Caki2 (cell line): ENCODE measurements around the gene SLC66A2. TPM values are rescaled to one million over a fixed set of nuclear protein-coding genes. Genes with fewer than 3 reads are reported as not detected.

Experiments used
- DNase-seq: peaks from one replicate; pipeline ENCODE4 v3.0.0-alpha.2; 2015; ENCODE audit warnings: low read depth
- in situ Hi-C: cut with HindIII; loops from 2 replicates; pipeline ENCODE4 v1.10.0; 2016; ENCODE audit warnings: low sequenced_read_pairs, low pct_unique_long_range_greater_than_20kb, mixed read lengths
- total RNA-seq: library from RNA; depleted of rRNA; stranded (reverse); fragments of >200 nt; shearing (Covaris generic); gene quantifications from 2 replicates; pipeline ENCODE4 v1.2.3, GENCODE V29; 2014; ENCODE audit warnings: low replicate concordance

Gene SLC66A2
- total RNA-seq, 1 experiment from 2014 or later: 18.0 TPM

- in situ Hi-C loops: no loop called here
- DNase-seq: no peak
Observed at GRCh38 chr18:79928563-79928960, 22.9 kb downstream of the SLC66A2 start.

DNA sequence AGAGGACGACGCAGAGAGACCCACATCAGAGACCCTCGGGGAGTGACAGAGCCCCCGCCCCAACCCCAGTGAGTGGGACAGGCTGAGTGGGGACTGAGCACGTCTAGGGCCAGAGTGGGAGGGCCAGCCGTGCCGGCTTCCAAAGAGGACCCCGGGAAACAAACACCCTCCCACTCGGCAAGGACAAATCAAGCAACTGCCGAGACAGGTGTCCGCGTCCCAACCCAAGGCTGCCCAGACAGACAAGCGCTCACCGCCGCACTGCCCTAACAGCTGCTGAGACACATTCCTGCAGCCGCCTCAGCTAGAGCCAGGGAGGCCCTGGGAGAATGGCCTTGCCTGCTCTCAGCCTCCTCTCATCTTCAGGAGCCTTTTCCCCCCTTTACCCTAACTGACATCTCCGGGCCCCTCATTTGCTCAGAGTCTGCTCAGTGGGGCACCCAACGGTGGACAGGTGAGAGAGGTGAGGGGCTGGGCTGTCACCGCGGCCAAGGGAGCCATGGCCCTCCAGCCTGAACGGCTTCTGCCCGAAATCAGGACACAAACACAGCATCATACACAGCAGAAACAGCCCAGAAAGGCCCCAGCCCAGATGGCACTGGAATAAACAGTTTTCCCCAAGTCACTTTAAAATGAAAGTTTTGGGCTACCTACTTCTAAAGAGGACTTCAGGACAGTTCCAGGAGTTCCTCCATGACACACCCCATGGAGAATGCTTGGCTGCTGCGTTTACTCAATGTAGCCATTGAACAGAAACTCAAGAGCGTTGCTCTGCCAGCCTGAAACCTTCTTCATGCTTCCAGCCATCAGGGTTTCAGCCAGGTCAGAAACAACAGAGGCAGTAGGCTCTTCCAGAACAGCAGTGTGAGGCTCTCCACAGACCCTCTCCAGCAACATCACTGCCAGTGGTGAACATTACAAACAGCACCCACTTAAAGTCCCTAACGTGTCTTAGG is 23.6 kb downstream of the SLC66A2 start:
- no peak for DNase-seq
- in situ Hi-C loops: no loop called here

DNA sequence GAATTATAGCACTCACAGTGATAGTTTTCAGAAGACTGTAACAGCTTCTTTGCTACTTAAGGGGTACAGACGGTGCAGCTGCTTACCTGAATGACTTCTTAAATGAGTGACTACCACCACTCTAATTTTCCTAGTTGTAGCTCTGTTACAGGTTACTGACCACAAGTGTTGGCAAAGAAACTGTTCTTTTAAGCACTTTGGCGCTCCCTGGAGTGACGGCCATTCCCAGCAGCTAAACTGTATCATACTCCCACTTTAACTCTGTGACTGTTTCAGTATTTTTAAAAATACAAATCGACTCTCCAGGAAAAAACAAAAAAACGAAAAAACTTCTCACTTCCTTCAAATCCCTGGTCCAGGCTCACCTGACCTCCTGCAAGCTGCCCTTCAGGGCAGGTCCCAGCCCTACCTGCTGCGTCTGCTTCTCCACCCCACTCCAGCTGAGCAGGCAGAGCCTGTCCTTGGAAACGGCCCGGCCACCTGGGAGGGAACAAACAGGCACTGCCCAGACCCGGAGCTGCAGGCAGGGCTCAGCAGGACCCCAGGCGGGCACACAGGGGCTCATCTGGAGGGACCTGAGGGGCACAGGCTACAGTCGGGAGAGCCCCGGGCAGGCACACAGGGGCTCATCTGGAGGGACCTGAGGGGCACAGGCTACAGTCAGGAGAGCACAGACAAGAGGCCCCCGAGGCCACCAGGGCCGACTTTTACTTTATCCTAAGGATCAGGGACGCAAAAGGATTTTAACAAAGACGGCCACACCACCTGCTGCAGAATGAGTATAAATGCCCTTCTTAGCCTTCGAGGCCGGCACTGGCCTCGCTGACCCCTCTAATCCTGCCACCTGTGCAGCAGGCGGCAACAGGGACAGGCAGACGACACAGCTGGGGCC is 24.5 kb downstream of the SLC66A2 start:
- no peak for DNase-seq
- in situ Hi-C loops: no loop called here

GRCh38 chr18:79926306-79926705 is 25.1 kb downstream of the SLC66A2 start:
- in situ Hi-C loops: no loop called here
- no peak for DNase-seq

DNA sequence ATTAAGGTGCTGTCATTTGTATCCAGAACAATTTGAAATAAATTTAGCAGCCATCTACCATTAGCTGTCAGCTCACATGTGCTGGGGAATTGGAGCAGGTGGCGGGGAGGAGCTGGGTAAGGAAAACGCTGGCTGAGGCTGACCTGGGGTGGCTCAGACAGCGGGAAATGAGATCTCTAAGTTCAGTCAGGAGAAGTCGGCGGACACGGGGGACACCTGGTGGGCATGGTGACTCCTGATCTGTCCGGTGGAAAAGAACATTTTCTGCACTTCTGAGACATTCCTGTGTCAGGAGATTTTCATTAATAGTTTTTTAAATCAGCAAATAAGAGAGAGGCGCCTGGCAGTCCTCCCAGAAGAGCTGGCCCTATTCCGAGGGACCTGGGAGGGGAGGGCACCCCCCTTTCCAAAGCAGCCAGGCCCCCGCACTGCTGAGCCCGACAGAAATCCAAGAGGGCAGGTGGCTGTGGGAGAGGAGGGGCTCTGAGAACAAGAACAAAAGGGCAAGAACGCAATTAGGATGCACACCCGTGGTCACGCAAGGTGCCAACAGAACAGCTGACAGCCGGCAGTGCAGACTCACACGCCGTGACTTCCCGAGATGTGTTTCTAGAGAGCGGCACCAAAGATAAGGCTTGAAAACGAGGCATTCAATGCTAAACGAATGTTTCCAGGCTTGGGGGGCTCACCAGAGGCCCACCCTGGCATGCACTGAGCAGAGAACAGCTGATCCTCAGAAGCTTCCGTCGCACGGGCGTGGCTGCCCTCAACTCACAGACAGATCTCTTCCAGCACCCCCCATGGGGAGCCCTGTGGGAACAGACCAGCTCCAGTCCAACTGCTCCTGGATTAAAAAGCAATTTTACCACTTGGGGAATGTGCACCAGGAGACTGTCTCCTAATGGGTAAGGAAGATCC is 26.4 kb downstream of the SLC66A2 start:
- in situ Hi-C loops: no loop called here
- no peak for DNase-seq

DNA sequence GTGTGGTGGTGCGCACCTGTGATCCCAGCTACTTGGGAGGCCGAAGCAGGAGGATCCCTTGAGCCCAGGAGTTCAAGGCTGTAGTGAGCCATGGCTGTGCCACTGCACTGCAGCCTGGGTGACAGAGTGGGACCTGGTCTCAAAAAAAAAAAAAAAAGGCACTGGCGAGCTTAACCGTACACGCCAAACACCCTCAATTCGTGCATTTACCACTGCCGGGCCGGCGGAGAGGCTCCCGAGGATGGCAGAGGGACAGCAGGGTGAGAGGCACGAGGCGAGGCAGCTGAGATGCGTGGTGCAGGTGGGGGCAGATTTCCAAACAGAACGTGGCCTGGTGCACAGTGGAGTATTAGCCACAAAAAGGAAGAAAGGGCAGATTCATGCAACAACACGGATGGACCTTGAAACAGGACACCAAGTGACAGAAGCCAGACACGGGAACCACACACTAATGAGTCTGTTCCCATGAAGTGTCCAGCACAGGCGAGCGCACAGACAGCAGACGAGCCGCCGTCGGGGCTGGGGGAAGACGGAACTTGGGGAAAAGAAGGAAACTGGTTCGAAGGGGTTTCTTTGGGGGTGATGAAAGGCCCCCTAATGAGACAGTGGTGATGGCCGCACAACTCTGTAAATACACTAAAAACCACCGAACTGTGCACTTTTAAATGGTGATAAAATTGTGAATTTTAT is 27.4 kb downstream of the SLC66A2 start:
- no peak for DNase-seq
- in situ Hi-C loops: no loop called here

- DNase-seq: no peak
- in situ Hi-C loops: no loop called here
Observed at GRCh38 chr18:79922971-79923411, 28.5 kb downstream of the SLC66A2 start.

DNA sequence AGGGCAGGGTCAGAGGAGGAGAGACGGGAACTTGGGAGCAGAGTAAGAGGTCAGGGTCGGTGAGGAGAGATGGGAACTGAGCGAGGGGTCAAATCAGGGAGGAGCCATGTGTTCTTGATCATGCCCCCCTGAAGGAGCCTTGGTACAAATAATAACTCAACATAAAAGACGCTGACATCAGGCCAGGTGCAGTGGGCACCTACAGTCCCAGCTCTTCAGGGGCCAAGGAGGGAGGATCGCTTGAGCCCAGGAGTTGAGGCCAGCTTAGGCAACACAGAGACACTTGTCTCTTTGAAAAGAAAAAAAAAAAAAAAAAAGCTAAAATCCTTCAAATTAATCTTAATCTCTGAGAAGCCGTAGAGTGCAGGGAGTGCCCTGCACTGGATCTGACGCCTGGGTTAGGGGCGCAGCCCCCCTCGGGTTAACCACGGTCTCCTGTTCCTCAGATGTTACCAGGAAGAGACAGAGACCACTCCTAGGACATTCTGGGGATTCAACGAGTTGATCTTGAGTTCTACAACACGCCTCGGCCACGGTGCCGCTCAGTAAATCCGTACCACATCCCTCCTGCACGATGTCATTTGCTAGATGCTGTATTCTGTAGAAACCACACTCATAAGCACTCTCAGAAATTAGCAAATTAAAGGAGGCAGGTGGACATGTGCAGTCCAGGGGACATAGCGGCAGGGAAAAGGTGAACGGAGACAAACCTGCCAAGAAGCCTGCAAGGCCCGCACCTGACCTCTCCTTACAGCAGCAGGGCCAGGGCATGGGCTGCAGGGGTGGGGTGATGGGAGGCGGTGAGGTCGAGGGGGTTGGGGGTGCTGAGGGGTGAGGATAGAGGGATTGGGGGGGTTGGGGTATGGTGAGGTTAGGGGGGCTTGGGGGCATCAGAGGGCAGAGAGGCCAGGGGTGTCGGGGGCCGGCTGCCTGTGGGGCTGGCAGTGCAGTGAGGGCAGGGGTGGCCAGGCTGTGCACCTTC is 29.2 kb downstream of the SLC66A2 start:
- DNase-seq: no peak
- in situ Hi-C loops: no loop called here

DNA sequence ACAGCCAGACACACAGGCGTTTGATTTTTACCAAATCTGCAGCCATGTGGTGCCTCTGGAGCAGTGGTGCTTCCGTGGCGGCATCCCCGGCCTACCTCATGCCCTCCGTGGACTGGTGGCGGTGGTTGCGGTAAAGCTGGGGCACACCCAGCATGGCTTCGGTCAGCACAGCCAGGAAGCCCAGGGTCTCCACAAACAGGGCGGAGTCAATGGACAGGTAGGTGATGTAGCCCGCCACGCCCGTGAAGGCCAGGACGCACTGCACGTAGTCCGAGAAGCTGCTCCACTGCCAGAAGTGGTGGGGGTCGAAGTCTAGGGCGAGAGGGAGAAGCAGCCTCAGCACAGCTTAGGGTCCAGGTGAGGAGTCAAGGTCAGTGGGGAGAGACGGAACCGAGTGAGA is 32.4 kb downstream of the SLC66A2 start:
- in situ Hi-C loops: no loop called here
- DNase-seq: no peak

DNA sequence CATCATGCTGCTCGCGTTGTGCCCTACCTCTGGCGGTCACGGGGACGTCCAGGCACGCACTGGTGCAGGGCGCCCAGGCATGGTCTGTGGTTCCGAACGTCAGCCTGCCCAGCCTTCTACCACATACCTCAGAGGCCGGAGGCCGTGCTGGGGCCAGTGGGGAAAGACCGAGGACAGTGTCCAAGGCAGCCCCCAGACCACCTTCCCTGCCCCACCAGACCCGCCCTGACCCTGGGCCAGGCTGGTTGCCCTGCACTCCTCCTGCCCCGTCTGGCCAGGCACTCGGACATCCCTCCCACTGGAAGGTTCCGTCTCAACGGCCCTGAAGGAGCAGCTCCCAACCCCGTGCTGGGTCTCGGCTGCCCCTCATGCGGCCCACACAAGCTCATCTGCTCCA is 32.8 kb downstream of the SLC66A2 start:
- no peak for DNase-seq
- in situ Hi-C loops: no loop called here

DNA sequence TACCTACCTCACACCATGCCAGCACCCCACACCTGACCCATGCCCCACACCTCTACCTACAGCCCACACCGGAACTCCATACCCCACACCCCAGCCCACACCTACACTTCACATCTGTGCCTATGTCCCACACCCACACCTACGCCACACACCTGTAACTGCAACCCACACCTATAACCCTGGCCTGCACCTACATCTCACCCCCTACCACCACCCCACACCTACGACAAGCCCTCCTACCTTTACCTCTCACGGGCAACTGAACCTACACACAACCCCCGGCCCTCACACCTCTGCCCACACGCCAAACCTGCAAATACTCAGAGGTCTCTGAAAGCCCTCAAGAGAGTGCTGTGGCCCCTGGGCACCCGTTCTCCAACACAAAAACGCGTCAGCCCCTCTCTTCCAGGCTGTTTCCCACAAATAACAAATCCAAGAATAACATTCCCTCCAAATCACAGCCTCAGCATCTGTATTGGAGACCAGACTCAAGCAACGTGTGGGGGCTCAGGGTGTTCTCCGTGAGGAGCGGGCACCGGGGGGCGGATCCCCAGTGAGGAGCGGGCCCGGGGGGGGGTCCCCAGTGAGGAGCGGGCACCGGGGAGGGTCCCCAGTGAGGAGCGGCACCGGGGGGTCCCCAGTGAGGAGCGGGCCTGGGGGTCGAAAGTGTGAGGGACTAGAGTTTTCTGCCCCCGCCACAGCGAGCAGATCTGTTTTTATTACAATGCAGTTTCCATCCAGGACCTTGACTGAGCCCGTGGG is 33.4 kb downstream of the SLC66A2 start:
- DNase-seq: no peak
- in situ Hi-C loops: no loop called here

DNA sequence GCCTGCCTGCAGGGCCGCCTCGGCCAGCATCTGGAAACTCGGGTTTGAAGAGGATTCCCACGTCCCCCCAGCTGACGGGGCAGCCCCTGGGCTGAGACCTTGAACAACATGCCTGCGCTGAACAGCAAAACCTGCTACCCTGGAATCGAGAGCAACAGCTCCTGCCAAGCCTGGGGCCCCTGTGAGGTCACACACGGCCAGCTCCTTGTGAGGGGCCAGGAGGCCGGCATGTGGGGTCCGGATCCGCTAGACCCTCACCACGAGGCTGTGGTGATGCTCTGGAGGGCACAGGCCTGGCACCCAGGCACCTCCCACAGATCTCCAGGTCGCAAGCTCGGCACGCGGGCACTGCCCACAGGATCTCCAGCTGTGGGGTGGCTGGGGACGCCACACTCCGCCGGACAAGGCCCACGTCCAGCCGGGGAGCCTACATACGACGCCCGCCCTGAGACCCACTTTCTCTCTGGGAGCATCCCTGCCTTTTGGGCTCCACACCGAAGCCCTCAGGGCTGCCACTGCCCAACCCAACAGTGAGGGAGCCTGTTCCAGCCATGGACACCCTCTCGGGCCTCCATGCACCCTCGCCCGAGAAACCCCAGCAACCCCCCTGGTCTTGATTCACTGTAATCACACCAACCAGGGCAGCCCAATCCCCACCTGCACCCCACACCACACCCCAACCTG is 34.1 kb downstream of the SLC66A2 start:
- in situ Hi-C loops: no loop called here
- no peak for DNase-seq

DNA sequence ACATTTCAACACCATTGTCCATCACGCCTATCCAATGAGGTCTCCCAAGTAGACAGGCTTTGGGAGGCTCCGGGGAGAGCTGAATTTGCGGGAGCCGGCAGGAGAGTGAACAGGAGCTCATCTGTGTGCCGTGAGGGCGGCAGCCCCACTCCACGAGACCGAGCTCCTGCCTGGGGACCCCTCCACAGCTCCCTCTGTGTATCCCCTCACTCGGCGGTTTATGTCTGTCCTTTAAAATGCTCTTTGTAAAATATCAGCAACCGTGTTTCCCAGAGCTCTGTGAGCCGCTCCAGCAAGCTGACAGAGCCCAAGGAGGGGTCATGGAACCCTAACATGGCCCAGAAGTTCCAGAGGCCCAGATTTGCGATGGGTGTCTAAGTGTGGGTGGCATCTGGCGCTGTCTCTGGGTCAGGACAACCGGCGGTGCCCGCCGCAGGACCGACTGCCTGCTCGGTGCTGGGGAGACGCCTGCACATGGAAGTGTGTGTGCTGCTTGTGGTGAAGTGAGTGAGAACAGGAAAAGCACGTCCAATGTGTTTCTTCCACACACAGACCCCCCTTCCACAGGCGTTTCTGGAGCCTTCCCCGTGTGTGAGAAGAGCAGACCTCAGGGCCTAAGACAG is 34.8 kb downstream of the SLC66A2 start:
- no peak for DNase-seq
- in situ Hi-C loops: no loop called here

DNA sequence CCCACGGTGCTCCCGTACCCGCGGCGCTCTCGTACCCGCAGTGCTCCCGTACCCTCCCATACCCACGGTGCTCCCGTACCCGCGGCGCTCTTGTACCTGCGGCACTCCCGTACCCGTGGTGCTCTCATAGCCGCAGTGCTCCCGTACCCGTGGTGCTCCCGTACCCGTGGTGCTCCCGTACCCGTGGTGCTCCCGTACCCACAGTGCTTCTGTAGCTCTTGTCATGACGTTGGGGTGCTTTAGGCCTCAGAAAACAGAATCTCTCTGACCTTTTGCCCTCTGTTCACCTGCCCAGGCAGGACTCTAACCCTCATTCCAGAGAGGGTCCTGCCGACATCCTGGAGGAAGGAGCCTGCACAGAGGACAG is 35.3 kb downstream of the SLC66A2 start:
- DNase-seq: no peak
- in situ Hi-C loops: no loop called here
